Activated naive CD8-positive, alpha-beta T cell treated with anti-CD3 and anti-CD28 coated beads, Interleukin-2, amount 50 U/mL, for 24 hours (primary cell): ENCODE measurements around the gene DNMT3L.
"Not testable (repeated sequence)": the region's sequence is repeated elsewhere in the genome, so short reads cannot be mapped to it uniquely, and the experiment has no call there.

ENCODE experiments used
- ATAC-seq: fragments of 150-1000 bp; cut with Tn5 transposase; one replicate; pipeline ENCODE4 v1.10.0; 2021
- DNase-seq: peaks from one replicate; pipeline ENCODE4 v3.0.0; 2021
- H3K27ac Mint-ChIP-seq: one replicate; pipeline ENCODE4 v1.8.0; 2021; ENCODE audit warnings: mild to moderate bottlenecking, mixed read lengths
- H3K27me3 Mint-ChIP-seq: one replicate; pipeline ENCODE4 v1.8.0; 2021; ENCODE audit warnings: mixed read lengths
- H3K36me3 Mint-ChIP-seq: one replicate; pipeline ENCODE4 v1.8.0; 2021; ENCODE audit warnings: low read depth, mixed read lengths
- H3K4me1 Mint-ChIP-seq: one replicate; pipeline ENCODE4 v1.8.0; 2021; ENCODE audit warnings: mixed read lengths
- H3K4me3 Mint-ChIP-seq: one replicate; pipeline ENCODE4 v1.8.0; 2021; ENCODE audit warnings: mild to moderate bottlenecking, moderate library complexity, mixed read lengths
- H3K9me3 Mint-ChIP-seq: one replicate; pipeline ENCODE4 v1.8.0; 2021; ENCODE audit warnings: mixed read lengths

Gene DNMT3L

DNA sequence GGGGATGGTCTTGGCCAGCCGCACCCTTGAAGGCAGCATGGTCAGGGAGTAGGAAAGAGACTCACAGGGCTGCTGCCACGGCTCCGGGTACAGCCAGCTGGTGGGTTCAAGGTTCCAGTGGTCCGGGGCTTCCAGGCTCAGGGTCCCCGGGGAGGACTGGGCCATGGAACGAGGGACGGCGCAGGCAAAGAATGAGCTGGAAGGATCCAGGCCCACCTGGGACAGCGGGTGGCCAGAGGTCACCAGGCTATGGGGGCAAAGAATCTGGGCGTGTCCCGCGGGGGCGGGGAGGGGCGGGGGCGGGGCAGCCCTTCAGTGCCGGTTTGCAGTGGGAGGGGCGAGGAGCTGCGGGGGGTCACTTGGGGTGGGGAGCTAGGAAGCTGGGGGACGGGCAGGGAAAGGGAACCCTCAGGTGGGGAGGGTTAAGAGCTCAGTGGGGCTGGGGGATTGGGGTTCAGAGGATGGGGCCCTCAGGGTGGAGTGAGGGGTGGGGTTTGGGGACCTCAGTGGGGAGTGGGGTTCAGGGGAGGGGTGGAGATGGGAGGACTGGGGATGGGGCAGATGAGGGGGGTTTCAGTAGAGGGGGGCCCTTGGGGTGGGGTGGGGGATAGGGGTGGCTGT is at the start of gene DNMT3L:
TSS of gene DNMT3L (minus strand) at position 223 of the 621 bp plus-strand sequence. CDS start 638 bp downstream, outside the sequence.
- no peak within 1 kb of the TSS for H3K4me3 Mint-ChIP-seq
- no peaks in the 10 kb centered on the region for H3K27me3 Mint-ChIP-seq
- H3K36me3 Mint-ChIP-seq = no peaks in the 10 kb centered on the region
- DNase-seq (no peak), ATAC-seq (no peak)
- no peaks in the 10 kb centered on the region for H3K4me1 Mint-ChIP-seq
- no peak within 1 kb of the TSS for H3K27ac Mint-ChIP-seq
- no peaks in the 10 kb centered on the region for H3K9me3 Mint-ChIP-seq

DNA sequence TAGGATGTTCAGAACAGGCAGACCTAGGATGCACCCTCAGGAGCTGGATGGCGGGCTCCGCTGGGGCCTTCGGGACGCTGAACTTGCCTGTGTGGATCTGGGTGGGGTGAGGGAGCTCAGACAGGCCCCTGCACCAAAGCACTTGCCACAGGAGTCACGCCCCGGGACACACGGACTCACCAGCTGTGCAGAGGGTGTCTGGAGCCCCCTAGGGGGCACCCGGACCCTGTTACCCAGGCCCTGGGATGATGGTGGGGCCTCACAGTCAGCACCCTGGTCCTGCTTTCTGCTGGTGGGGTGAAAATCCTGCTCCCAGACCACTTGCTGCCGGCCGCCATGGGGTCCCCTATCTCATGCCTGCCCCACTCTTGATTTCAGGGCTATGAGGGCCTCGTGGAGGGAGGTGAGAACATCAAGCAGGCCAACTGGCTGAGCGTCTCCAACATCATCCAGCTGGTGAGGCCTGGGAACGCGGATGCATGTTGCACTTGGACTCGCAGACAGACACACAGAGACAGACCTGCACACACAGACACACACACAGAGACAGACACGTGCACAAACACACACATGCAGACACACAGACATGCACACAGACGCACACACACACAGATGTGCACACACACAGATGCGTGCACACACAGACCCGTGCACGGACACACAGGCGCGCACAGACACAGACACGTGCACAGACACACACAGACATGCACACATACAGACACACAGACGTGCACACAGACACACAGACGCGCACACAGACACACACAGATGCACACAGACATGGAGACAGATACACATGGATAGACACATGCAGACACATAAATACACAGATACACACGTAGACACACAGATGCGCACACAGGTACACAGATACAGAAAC is 49.2 kb upstream of the DNMT3L start:
- Mint-ChIP-seq H3K36me3 (peaks cover 10% of the 10 kb centered on the region), H3K27me3 (no peaks in the 10 kb centered on the region), H3K9me3 (no peaks in the 10 kb centered on the region), H3K4me3 (no peak overlapping the region), H3K27ac (no peak overlapping the region), H3K4me1 (no peaks in the 10 kb centered on the region)
- ATAC-seq (no peak), DNase-seq (no peak)

DNA sequence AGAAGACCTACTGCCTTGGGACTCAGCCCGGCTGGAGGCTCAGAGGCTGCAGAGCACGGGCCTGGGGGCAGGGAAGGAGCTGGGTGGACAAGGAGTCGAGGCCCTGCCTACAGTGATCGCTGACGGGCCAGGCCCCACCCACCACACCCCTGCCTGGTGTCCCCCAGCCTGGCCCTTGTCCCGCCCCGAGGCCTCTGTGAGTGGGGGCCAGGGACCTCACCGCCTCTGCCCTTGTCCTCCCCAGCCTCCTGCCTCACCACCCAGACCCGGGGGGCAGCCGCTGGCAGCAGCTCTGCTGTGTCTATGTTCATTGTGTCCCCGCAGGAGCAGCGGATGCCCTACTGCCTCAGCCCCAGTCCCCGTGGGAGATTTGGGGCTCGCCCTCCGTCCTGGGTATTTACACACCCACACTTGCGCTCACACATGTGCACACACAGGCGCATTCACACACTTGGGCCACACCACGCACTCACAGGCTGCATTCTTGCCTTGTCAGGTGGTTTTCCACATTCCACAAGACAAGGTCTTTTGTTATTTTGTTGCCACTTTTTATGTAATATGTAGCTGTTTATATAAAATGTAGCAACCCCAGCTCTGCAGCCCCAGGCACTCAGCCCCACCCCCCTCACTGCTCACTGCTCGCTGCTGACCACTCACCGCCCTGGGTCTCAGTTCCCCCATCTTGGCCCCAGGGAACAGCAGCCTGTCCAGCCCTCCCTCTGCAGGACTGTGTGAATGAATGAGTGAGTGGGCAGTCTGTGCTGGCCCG is 45.4 kb upstream of the DNMT3L start:
- ATAC-seq (no peak), DNase-seq (no peak)
- no peak overlapping the region for H3K27ac Mint-ChIP-seq
- H3K4me1 Mint-ChIP-seq = peaks cover 20% of the 10 kb centered on the region
- no peaks in the 10 kb centered on the region for H3K9me3 Mint-ChIP-seq
- peaks cover 16% of the 10 kb centered on the region for H3K36me3 Mint-ChIP-seq
- H3K4me3 Mint-ChIP-seq = no peak overlapping the region
- no peaks in the 10 kb centered on the region for H3K27me3 Mint-ChIP-seq

DNA sequence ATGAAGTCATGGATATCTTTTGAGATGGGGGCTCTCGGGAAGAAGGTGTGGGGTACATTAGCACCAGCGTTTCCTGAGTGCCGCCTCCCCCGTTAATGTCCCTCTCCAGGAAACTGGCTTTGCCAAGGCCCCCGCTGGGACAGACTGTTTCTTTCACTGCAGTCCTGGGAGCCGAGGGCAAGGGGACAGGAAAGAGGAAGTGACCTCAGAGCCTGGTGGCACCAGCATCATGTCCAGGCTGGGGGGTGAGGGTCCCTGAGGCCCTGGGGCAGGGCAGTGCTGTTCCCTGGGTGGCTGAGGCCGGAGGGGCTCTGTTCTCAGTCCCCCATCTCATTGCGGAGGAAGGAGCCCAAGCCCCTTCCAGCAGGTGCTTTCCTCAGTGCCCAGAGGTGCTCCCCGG is 44.0 kb upstream of the DNMT3L start:
- Mint-ChIP-seq H3K27me3 (no peaks in the 10 kb centered on the region), H3K36me3 (peaks cover 12% of the 10 kb centered on the region), H3K9me3 (no peaks in the 10 kb centered on the region), H3K4me1 (peaks cover 34% of the 10 kb centered on the region), H3K27ac (no peak overlapping the region), H3K4me3 (no peak overlapping the region)
- ATAC-seq (no peak), DNase-seq (no peak)

DNA sequence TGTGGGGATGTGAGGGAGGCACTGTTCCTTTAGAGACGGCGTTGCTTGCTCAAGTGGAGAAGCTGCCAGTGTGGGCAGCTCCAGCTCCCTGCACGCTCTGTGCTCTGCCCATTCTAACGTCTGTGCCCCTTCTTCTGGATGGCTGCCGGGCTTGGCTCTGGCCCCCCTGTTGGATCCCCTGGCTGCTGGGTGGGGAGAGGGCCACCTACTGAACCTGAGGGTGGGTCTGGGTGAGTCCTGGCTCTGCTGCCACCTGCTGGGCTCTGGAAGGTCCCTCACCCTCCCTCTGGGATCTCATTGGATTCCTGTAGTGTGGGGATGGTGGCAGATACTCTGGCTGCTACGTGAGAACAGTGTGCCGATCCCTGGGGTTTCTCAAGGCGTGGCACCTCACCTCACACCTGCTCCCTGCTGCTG is 43.2 kb upstream of the DNMT3L start:
- H3K27ac Mint-ChIP-seq = no peak overlapping the region
- H3K27me3 Mint-ChIP-seq = no peaks in the 10 kb centered on the region
- H3K4me1 Mint-ChIP-seq = peaks cover 34% of the 10 kb centered on the region
- DNase-seq (peak; percentile 49), ATAC-seq (peak; percentile 42)
- H3K36me3 Mint-ChIP-seq = peaks cover 12% of the 10 kb centered on the region
- H3K4me3 Mint-ChIP-seq = no peak overlapping the region
- no peaks in the 10 kb centered on the region for H3K9me3 Mint-ChIP-seq

DNA sequence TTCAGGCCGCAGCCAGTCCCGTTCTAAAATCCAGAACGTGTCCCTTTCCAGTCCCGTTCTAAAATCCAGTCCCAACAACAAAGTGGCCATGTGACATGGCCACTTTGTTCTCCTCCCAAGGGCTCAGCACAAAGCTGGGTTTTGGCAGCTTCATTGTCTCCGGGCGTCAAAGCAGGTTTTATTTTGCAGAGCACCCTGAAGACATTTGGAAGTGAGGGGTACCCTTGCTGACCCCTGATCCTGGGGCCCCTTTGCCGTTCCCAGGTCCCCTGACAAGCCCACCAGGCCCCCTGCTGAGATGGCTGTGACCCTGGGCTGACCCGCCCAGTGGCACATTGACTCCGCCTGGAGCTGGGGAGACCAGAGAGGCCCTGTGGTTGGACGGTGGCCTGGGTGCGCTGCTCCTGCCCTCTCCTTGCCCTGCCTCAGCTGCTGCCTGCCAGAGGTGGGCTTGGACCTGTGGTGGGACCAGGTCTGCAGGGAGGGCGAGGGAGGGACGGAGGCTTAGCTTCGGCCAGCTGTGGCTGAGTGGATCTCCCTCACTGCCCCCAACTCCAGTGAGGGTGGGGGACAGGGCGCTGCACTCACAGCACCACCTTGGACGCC is 42.4 kb upstream of the DNMT3L start:
- Mint-ChIP-seq H3K4me3 (no peak overlapping the region), H3K27ac (no peak overlapping the region)

DNA sequence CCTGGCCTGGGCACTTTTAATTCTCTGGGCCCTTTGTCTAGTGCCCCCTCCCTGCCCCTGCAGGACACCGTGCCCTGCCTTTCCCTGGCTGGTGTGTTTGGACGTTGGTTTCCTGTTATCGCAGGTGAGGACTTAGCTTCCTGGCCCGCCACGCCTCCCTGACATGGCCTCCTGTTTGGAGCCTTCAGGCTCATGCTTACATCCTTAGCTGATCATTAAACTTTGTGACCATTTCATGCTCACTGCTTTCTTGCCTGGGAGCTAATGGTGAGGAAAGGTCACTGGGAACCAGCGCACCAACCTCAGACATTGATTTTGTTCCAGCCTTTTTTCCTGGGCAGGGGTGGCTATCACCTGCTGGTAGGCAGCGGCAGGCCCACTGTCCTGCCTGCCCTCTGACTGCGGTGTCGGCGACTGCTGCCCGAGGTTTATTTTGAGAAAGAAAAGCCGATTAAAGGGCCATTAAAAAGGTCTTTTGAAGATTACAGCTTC is 41.8 kb upstream of the DNMT3L start:
- Mint-ChIP-seq H3K27me3 (no peaks in the 10 kb centered on the region), H3K4me1 (peaks cover 43% of the 10 kb centered on the region), H3K36me3 (peaks cover 12% of the 10 kb centered on the region), H3K27ac (no peak overlapping the region), H3K4me3 (no peak overlapping the region), H3K9me3 (no peaks in the 10 kb centered on the region)
- no peak for ATAC-seq
- DNase-seq = no peak

More for the DNA sequence above, 42.4 kb upstream of the DNMT3L start:
- no peak for DNase-seq
- Mint-ChIP-seq H3K9me3 (no peaks in the 10 kb centered on the region), H3K27me3 (no peaks in the 10 kb centered on the region), H3K4me1 (peaks cover 38% of the 10 kb centered on the region), H3K36me3 (peaks cover 12% of the 10 kb centered on the region)
- ATAC-seq = no peak

DNA sequence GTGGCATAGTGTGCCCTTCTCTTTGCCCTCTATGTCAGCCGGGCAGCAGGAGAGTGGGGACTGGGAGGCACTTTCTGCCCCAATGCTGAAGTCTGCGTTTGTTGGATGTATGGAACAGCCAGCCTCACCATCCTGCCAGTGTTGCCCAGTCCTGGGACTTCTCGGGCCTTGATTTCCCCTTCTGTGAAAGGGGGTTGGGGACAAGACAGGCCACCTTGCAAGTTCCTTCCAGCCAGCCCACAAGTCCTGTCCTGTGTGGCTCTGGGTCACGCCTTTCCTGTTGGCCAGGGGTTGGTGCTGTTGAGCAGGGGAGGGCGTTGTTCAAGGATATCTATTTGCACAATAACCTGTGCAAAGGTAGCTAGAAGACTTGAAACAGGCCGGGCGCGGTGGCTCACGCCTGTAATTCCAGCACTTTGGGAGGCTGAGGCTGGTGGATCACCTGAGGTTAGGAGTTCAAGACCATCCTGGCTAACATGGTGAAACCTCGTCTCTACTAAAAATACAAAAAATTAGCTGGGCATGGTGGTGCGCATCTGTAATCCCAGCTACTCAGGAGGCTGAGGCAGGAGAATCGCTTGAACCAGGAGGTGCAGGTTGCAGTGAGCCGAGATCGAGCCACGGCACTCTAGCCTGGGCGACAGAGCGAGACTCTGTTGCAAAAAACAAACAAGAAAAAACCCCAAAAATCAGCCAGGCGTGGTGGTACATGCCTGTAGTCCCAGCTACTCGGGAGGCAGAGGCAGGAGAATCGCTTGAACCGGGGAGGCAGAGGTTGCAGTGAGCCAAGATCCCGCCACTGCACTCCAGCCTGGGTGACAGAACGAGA is 41.1 kb upstream of the DNMT3L start:
- not testable (repeated sequence) for DNase-seq, H3K27me3 Mint-ChIP-seq
- H3K4me1 Mint-ChIP-seq = peaks cover 50% of the 10 kb centered on the region

DNA sequence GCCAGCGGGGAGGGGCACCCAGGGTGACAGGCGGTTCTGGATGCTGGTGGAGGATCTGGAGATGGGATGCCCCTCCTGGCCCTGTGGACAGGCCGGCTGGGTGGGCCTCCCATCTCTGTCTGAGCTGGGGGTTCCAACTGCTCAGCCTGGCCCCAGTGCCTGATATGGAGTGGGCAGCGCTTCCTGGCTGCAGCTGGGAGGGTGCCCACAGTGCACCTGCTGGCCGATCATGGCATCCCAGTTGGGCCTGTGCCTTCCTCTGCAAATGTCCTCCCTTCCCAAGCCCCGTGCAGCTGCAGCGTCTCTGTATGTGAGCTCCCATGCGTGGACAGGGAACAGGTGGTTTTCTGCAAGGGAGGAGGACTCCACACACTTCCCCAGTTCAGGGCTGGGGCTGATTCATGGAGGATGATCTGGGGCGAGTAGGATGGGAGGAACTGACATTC is 40.3 kb upstream of the DNMT3L start:
- no peaks in the 10 kb centered on the region for H3K9me3 Mint-ChIP-seq
- peak overlapping the region; percentile 34 for H3K4me3 Mint-ChIP-seq
- H3K4me1 Mint-ChIP-seq = peaks cover 56% of the 10 kb centered on the region
- peak overlapping the region; percentile 56 for H3K27ac Mint-ChIP-seq
- DNase-seq (no peak), ATAC-seq (no peak)
- H3K27me3 Mint-ChIP-seq = no peaks in the 10 kb centered on the region
- peaks cover 7% of the 10 kb centered on the region for H3K36me3 Mint-ChIP-seq

More for the DNA sequence above, 41.1 kb upstream of the DNMT3L start:
- H3K27ac Mint-ChIP-seq, H3K4me3 Mint-ChIP-seq, ATAC-seq, H3K9me3 Mint-ChIP-seq: not testable (repeated sequence)
- peaks cover 11% of the 10 kb centered on the region for H3K36me3 Mint-ChIP-seq

DNA sequence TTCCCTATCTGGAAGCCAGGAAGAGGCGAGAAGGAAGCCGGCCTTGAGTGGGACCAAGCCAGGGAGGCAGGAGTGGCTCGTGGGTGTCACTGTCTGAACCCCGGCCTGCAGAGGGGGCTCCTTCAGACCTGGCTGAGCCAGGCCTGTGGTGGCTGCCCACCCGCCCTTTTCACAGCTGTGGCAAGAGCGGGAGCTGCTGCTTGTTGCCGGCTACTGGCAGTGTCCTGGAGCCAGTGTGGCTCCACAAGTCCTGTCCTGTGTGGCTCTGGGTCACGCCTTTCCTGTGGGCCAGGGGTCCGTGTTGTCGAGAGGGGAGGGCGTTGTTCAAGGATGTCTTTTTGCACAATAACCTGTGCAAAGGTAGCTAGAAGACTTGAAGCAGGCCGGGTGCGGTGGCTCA is 39.4 kb upstream of the DNMT3L start:
- no peaks in the 10 kb centered on the region for H3K9me3 Mint-ChIP-seq
- DNase-seq (no peak), ATAC-seq (no peak)
- H3K36me3 Mint-ChIP-seq = peaks cover 7% of the 10 kb centered on the region
- peaks cover 56% of the 10 kb centered on the region for H3K4me1 Mint-ChIP-seq
- peak overlapping the region; percentile 56 for H3K27ac Mint-ChIP-seq
- H3K27me3 Mint-ChIP-seq = no peaks in the 10 kb centered on the region
- peak overlapping the region; percentile 82 for H3K4me3 Mint-ChIP-seq

DNA sequence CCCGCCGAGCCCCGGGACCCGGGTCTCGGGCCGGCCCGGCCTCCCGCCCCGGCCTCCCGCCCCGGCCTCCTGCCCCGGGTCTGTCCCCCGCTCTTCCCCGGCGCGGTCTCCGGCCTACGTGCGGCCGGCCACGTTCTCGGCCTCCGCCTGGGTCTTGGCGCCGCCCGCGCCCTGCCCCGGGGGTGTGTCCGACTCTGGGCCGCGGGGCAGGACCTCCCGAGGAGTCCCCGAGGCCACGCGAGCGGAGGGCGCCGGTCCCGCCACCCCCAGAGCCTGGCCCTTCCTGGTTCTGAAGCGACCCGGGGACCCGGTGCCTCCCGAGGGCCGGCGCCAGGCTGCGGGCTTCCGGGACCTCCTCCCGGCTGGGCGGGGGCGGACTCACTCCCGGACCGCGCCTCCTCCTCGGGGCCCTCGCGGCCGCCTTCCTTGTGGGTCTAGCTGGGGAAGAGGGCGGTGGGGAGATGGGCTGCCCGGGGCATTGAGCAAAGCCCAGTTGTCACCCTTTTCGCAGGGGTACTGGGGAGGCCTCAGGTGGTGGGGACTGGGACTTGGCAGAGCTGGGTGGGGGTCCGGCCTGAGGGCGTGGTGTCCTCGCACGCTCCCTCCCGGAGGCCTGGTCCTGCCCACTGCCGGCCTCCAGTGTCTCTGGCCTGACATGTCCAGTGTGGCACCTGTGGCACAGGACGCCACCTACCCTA is 38.7 kb upstream of the DNMT3L start:
- peak overlapping the region; percentile 56 for H3K27ac Mint-ChIP-seq
- H3K36me3 Mint-ChIP-seq = peaks cover 7% of the 10 kb centered on the region
- H3K27me3 Mint-ChIP-seq = no peaks in the 10 kb centered on the region
- H3K9me3 Mint-ChIP-seq = no peaks in the 10 kb centered on the region
- peaks cover 57% of the 10 kb centered on the region for H3K4me1 Mint-ChIP-seq
- DNase-seq (peak; percentile 74), ATAC-seq (peak; percentile 42)
- H3K4me3 Mint-ChIP-seq = peak overlapping the region; percentile 82

DNA sequence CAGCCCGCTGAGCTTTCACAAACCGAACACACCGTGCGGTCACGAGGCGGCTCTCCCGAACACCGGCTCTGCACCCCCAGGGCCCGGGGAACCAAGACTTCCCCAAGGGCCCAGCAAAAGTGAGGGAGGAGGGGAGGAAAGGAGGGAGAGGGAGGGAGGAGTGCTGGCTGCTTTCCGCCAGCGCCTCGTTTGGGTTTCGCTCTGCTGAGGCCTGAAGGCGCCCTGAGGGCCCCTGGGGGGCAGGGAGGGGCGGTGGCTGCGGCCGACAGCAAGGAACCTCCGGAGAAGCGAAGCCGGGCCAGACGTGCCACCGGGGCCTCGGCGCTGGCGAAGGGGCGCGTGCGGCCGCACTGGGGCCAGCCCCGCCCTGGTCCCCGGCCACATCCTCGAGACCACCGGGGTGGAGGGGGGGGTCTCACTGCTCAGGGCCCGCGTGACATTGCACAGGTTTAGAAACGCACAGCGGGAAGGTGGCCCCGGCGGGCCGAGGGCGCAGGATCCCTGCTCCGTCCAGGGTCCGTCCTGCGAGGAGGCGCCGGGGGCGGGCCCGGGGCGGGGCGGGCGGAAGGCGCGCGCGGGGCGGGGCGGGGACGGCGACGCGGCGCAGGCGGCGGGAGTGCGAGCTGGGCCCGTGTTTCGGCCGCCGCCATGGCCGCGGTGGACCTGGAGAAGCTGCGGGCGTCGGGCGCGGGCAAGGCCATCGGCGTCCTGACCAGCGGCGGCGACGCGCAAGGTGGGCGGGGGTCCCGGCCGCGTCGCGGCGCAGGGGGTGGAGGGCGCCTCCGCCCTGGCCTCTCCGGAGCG is 38.0 kb upstream of the DNMT3L start, which contains the start of gene PFKL:
TSS of gene PFKL (plus strand) at position 596 of the 804 bp plus-strand sequence. CDS start at position 649, 53 bp downstream.
- Mint-ChIP-seq H3K27ac (peak within 1 kb of the TSS; percentile 93), H3K36me3 (peaks cover 4% of the 10 kb centered on the region), H3K27me3 (no peaks in the 10 kb centered on the region), H3K4me3 (peak within 1 kb of the TSS; percentile 85), H3K9me3 (no peaks in the 10 kb centered on the region), H3K4me1 (peaks cover 58% of the 10 kb centered on the region)
- peak; percentile 77 for DNase-seq
- ATAC-seq = peak; percentile 69
